Stromal cell of bone marrow (primary cell): ENCODE measurements around the gene KLRB1.
A peak's percentile ranks its signal among the peaks of the same experiment; 100 is the strongest.
"Not testable (repeated sequence)": the region's sequence is repeated elsewhere in the genome, so short reads cannot be mapped to it uniquely, and the experiment has no call there.

Experiments
- DNase-seq: peaks from one replicate; pipeline ENCODE4 v3.0.0-alpha.2; 2012; ENCODE audit warnings: low read depth

The KLRB1 gene

GRCh38 chr12:9607716-9608115 lies at the start of gene KLRB1:
TSS of gene KLRB1 (minus strand) at chr12:9607916. CDS start at chr12:9607839, 77 bp downstream.
- DNase-seq = no peak

GRCh38 chr12:9651265-9651729 lies 43.6 kb upstream of the KLRB1 start:
- DNase-seq = peak; percentile 36

GRCh38 chr12:9650151-9650576 lies 42.4 kb upstream of the KLRB1 start:
- DNase-seq = no peak

GRCh38 chr12:9649532-9649940 lies 41.8 kb upstream of the KLRB1 start:
- no peak for DNase-seq

GRCh38 chr12:9648701-9649531 lies 41.2 kb upstream of the KLRB1 start:
- no peak for DNase-seq

GRCh38 chr12:9647825-9648700 lies 40.3 kb upstream of the KLRB1 start:
- DNase-seq = peak; percentile 54

GRCh38 chr12:9646794-9647781 lies 39.4 kb upstream of the KLRB1 start:
- no peak for DNase-seq

- not testable (repeated sequence) for DNase-seq
Observed at GRCh38 chr12:9644985-9645551, 37.4 kb upstream of the KLRB1 start.

- DNase-seq = no peak
Observed at GRCh38 chr12:9643266-9643660, 35.5 kb upstream of the KLRB1 start.

- no peak for DNase-seq
Observed at GRCh38 chr12:9642606-9643265, 35.0 kb upstream of the KLRB1 start.

- no peak for DNase-seq
Observed at GRCh38 chr12:9640024-9640423, 32.3 kb upstream of the KLRB1 start.

- no peak for DNase-seq
Observed at GRCh38 chr12:9636851-9637206, 29.1 kb upstream of the KLRB1 start.

GRCh38 chr12:9636150-9636850 lies 28.6 kb upstream of the KLRB1 start:
- no peak for DNase-seq

GRCh38 chr12:9634969-9635754 lies 27.4 kb upstream of the KLRB1 start:
- no peak for DNase-seq

- no peak for DNase-seq
Observed at GRCh38 chr12:9634177-9634803, 26.6 kb upstream of the KLRB1 start.

GRCh38 chr12:9632766-9633165 lies 25.1 kb upstream of the KLRB1 start:
- no peak for DNase-seq

- DNase-seq = no peak
Observed at GRCh38 chr12:9626821-9627220, 19.1 kb upstream of the KLRB1 start.

GRCh38 chr12:9626291-9626690 lies 18.6 kb upstream of the KLRB1 start:
- DNase-seq = no peak

- no peak for DNase-seq
Observed at GRCh38 chr12:9625019-9625418, 17.3 kb upstream of the KLRB1 start.
